A172 (cell line): ENCODE data around the gene LSP1. TPM values are rescaled to one million over a fixed set of nuclear protein-coding genes. Genes with fewer than 3 reads are reported as not detected.
"Not testable (repeated sequence)": the region's sequence is repeated elsewhere in the genome, so short reads cannot be mapped to it uniquely, and the experiment has no call there.

Source experiments
- DNase-seq: peaks from one replicate; pipeline ENCODE4 v3.0.0-alpha.2; 2015; ENCODE audit warnings: low spot score
- total RNA-seq: library from RNA; depleted of rRNA; stranded (reverse); fragments of >200 nt; shearing (Covaris generic); gene quantifications from 2 replicates; pipeline ENCODE4 v1.2.3, GENCODE V29; 2014

Gene LSP1
- total RNA-seq, 1 experiment from 2014 or later: 71.7 TPM

GRCh38 chr11:1928891-1929541 lies 76.1 kb downstream of the LSP1 start:
- no peak for DNase-seq

- DNase-seq: no peak
These were observed 77.0 kb downstream of the LSP1 start for GRCh38 chr11:1929621-1930461.

GRCh38 chr11:1930462-1930830 lies 77.6 kb downstream of the LSP1 start:
- no peak for DNase-seq

GRCh38 chr11:1931341-1932104 lies 78.6 kb downstream of the LSP1 start:
- DNase-seq: no peak

- DNase-seq: no peak
These were observed 79.2 kb downstream of the LSP1 start for GRCh38 chr11:1932105-1932480.

GRCh38 chr11:1932681-1933080 lies 79.8 kb downstream of the LSP1 start:
- no peak for DNase-seq

GRCh38 chr11:1933416-1934334 lies 80.8 kb downstream of the LSP1 start:
- no peak for DNase-seq

GRCh38 chr11:1934335-1935155 lies 81.7 kb downstream of the LSP1 start:
- DNase-seq: no peak

GRCh38 chr11:1935156-1936071 lies 82.5 kb downstream of the LSP1 start:
- no peak for DNase-seq

GRCh38 chr11:1936072-1936780 lies 83.3 kb downstream of the LSP1 start:
- DNase-seq: no peak

- no peak for DNase-seq
These were observed 84.1 kb downstream of the LSP1 start for GRCh38 chr11:1936781-1937615.

GRCh38 chr11:1937616-1938342 lies 84.9 kb downstream of the LSP1 start:
- DNase-seq: no peak

- DNase-seq: no peak
These were observed 85.6 kb downstream of the LSP1 start for GRCh38 chr11:1938343-1939005.

GRCh38 chr11:1939006-1939625 lies 86.2 kb downstream of the LSP1 start:
- no peak for DNase-seq

GRCh38 chr11:1939788-1940187 lies 86.9 kb downstream of the LSP1 start:
- DNase-seq: not testable (repeated sequence)
